Measurements from ENCODE around the gene YIF1A.

Gene YIF1A

GRCh38 chr11:66239998-66240780 is 48.8 kb downstream of the YIF1A start:
- DNase-seq (ENCODE audit: low read depth): no peak

- no peak for DNase-seq (ENCODE audit: low read depth)
These were observed 49.4 kb downstream of the YIF1A start for GRCh38 chr11:66239511-66239910.

GRCh38 chr11:66238786-66239413 is 50.0 kb downstream of the YIF1A start:
- no peak for DNase-seq (ENCODE audit: low read depth)

GRCh38 chr11:66237867-66238266 is 51.1 kb downstream of the YIF1A start:
- DNase-seq (ENCODE audit: low read depth): no peak

- DNase-seq (ENCODE audit: low read depth): no peak
These were observed 53.8 kb downstream of the YIF1A start for GRCh38 chr11:66235141-66235540.
